ENCODE data around the gene RPL19. TPM values are rescaled to one million over a fixed set of nuclear protein-coding genes. Genes with fewer than 3 reads are reported as not detected.

Gene RPL19
- total RNA-seq, 2 donors from 2014 or later: 1,055 to 1,074 TPM

GRCh38 chr17:39194089-39194984, 5.7 kb upstream of the RPL19 start:
- peak; percentile 79 for DNase-seq
- intact Hi-C loops (cut with DNase I): no loop called here
- peak; percentile 39 to 54 for ATAC-seq

- DNase-seq (no peak), ATAC-seq (no peak)
- intact Hi-C loops (cut with DNase I): no loop called here
These were observed 5.0 kb upstream of the RPL19 start for GRCh38 chr17:39194985-39195524.

GRCh38 chr17:39195568-39196160, 4.4 kb upstream of the RPL19 start:
- intact Hi-C loops (cut with DNase I): no loop called here
- ATAC-seq (no peak), DNase-seq (no peak)

GRCh38 chr17:39196241-39196807, 3.8 kb upstream of the RPL19 start:
- DNase-seq: no peak
- ATAC-seq: no peak
- intact Hi-C loops (cut with DNase I): no loop called here

- peak in 1 of 2 donors; percentile 2 for ATAC-seq
- no peak for DNase-seq
- intact Hi-C loops (cut with DNase I): no loop called here
These were observed 3.2 kb upstream of the RPL19 start for GRCh38 chr17:39196808-39197291.

- ATAC-seq: peak; percentile 65 to 82
- intact Hi-C loops (cut with DNase I): no loop called here
- DNase-seq: peak; percentile 79
These were observed 2.5 kb upstream of the RPL19 start, which contains the start of gene CACNB1 for GRCh38 chr17:39197380-39198185. CACNB1 (minus strand) TSS chr17:39197669; CDS start chr17:39197495, 174 bp downstream.

- DNase-seq (no peak), ATAC-seq (no peak)
- intact Hi-C loops (cut with DNase I): no loop called here
These were observed 1.9 kb upstream of the RPL19 start for GRCh38 chr17:39198186-39198566.

- intact Hi-C loops (cut with DNase I): no loop called here
- DNase-seq: peak; percentile 93
- peak; percentile 74 to 81 for ATAC-seq
These were observed 338 bp upstream of the RPL19 start for GRCh38 chr17:39199820-39200069.

- DNase-seq (no peak), ATAC-seq (no peak)
- intact Hi-C loops (cut with DNase I): no loop called here
These were observed 951 bp downstream of the RPL19 start for GRCh38 chr17:39200957-39201510.

- intact Hi-C loops (cut with DNase I): no loop called here
- DNase-seq: no peak
- ATAC-seq: no peak
These were observed 4.2 kb downstream of the RPL19 start for GRCh38 chr17:39204245-39204644.

- no peak for ATAC-seq
- no peak for DNase-seq
- intact Hi-C loops (cut with DNase I): loop anchor here in 1 of 2 donors (5.0 kb wide), 1 partner anchor 37 kb away; no protein-coding TSS in a partner anchor
These were observed 5.0 kb downstream of the RPL19 start for GRCh38 chr17:39205112-39205526.

GRCh38 chr17:39208136-39208535, 8.1 kb downstream of the RPL19 start:
- intact Hi-C loops (cut with DNase I): loop anchor here in 1 of 2 donors (5.0 kb wide), 1 partner anchor 34 kb away; no protein-coding TSS in a partner anchor
- no peak for DNase-seq
- no peak for ATAC-seq

GRCh38 chr17:39208893-39209292, 8.8 kb downstream of the RPL19 start:
- intact Hi-C loops (cut with DNase I): loop anchor here in 1 of 2 donors (5.0 kb wide), 1 partner anchor 33 kb away; no protein-coding TSS in a partner anchor
- ATAC-seq (peak in 1 of 2 donors; percentile 4), DNase-seq (no peak)

GRCh38 chr17:39209317-39210092, 9.4 kb downstream of the RPL19 start:
- peak; percentile 80 to 83 for ATAC-seq
- peak; percentile 84 for DNase-seq
- intact Hi-C loops (cut with DNase I): loop anchor here in 1 of 2 donors (5.0 kb wide), 1 partner anchor 33 kb away; no protein-coding TSS in a partner anchor

GRCh38 chr17:39210093-39210434, 10.0 kb downstream of the RPL19 start:
- intact Hi-C loops (cut with DNase I): no loop called here

GRCh38 chr17:39212195-39212810, 12.2 kb downstream of the RPL19 start:
- ATAC-seq (peak; percentile 15 to 49), DNase-seq (peak; percentile 57)
- intact Hi-C loops (cut with DNase I): no loop called here

More at GRCh38 chr17:39210093-39210434, 10.0 kb downstream of the RPL19 start:
- ATAC-seq (no peak), DNase-seq (no peak)

GRCh38 chr17:39212841-39213480, 12.9 kb downstream of the RPL19 start:
- no peak for ATAC-seq
- intact Hi-C loops (cut with DNase I): no loop called here
- peak; percentile 50 for DNase-seq
